GM12891 (cell line): ENCODE data around the gene TMEM33.

Experiments used
- POLR2AphosphoS5 ChIP-seq: IDR thresholded peaks from 2 replicates; pipeline ENCODE4 v1.6.1; 2011; ENCODE audit warnings: low read depth, low read length, control low read depth
- TAF1 ChIP-seq: IDR thresholded peaks from 2 replicates; pipeline ENCODE4 v1.6.1; 2011; ENCODE audit warnings: low read depth, low read length, control low read depth

- TF ChIP-seq POLR2AphosphoS5, result no peak
- no peak for TF ChIP-seq TAF1
Measured at GRCh38 chr4:41921476-41921875, 13.8 kb upstream of the TMEM33 start.
